Measurements from ENCODE around the gene PCSK5. TPM values are rescaled to one million over a fixed set of nuclear protein-coding genes. Genes with fewer than 3 reads are reported as not detected.

Gene PCSK5
- total RNA-seq, 1 experiment from 2014 or later: 7.5 TPM

- Histone ChIP-seq H2AFZ (ENCODE audit: low read length) (no peak overlapping the region), H3K23ac (ENCODE audit: insufficient read length, low read depth, low read length) (no peak overlapping the region), H2AK5ac (ENCODE audit: insufficient read length, low read length) (no peak overlapping the region), H3K18ac (ENCODE audit: insufficient read length, low read depth, low read length) (no peak overlapping the region), H2BK12ac (ENCODE audit: insufficient read length, low read depth, low read length) (no peak overlapping the region), H4K91ac (ENCODE audit: insufficient read length, low read depth, low read length) (no peak overlapping the region), H4K8ac (replicated peaks; ENCODE audit: insufficient read length, low read depth, low read length) (no peak overlapping the region), H2BK15ac (ENCODE audit: low read depth, low read length) (no peak overlapping the region), H3K27ac (ENCODE audit: insufficient read length, low read depth, low read length) (no peak overlapping the region), H3K79me2 (ENCODE audit: insufficient read depth, low read length) (peaks cover 2% of the 10 kb centered on the region; the same call in 1 of the 2 replicates), H3K4me1 (ENCODE audit: insufficient read depth, low read length) (peaks cover 4% of the 10 kb centered on the region), H3K14ac (ENCODE audit: insufficient read depth, low read length) (no peak overlapping the region; the same call in 1 of the 2 replicates), H3K4me2 (ENCODE audit: insufficient read depth, insufficient read length, low read length) (no peak overlapping the region), H3K56ac (ENCODE audit: insufficient read length, low read depth, low read length) (no peak overlapping the region), H4K5ac (ENCODE audit: insufficient read length, low read depth, low read length) (no peak overlapping the region), H3K79me1 (ENCODE audit: insufficient read depth, low read depth, low read length, poor library complexity, severe bottlenecking) (no peaks in the 10 kb centered on the region), H2BK5ac (ENCODE audit: insufficient read length, low read length) (no peak overlapping the region), H4K20me1 (ENCODE audit: control insufficient read depth, insufficient read depth, insufficient read length) (no peaks in the 10 kb centered on the region), H2BK120ac (ENCODE audit: low read depth, low read length, poor library complexity, severe bottlenecking) (no peak overlapping the region), H3K9ac (ENCODE audit: extremely low read depth, insufficient read length, low read length) (no peak overlapping the region), H2BK20ac (ENCODE audit: low read depth, low read length, poor library complexity, severe bottlenecking) (no peak overlapping the region), H3K27me3 (ENCODE audit: insufficient read depth, low read length) (no peaks in the 10 kb centered on the region), H3T11ph (ENCODE audit: low read length) (no peak overlapping the region), H3K9me3 (ENCODE audit: control insufficient read depth, low read depth, low read length) (no peaks in the 10 kb centered on the region), H3K4ac (ENCODE audit: low read depth, low read length) (no peak overlapping the region), H3K23me2 (ENCODE audit: insufficient read length, low read depth, low read length, poor library complexity, severe bottlenecking) (no peaks in the 10 kb centered on the region)
- H3K9me3 Mint-ChIP-seq: peaks cover 0 to 12% of the 10 kb centered on the region in 2 experiments; a peak in 4 of 5 replicates
- no peak overlapping the region for H3K4me3 Mint-ChIP-seq
- peaks cover 0 to 11% (median 7%) of the 10 kb centered on the region in 3 experiments; a peak in 4 of 7 replicates for H3K36me3 Mint-ChIP-seq (ENCODE audit: insufficient read depth in 1 of 3, low read depth in 3 of 3)
- DNase-seq: no peak
- peak overlapping the region in 2 of 3 experiments; percentile 39 to 76; a peak in 4 of 7 replicates for H3K27ac Mint-ChIP-seq
- TF ChIP-seq CTCF (conservative IDR thresholded peaks at IDR 0.05): no peak
- H3K27me3 Mint-ChIP-seq (ENCODE audit: low read depth): no peaks in the 10 kb centered on the region
- H3K4me1 Mint-ChIP-seq: peaks cover 23 to 27% of the 10 kb centered on the region in 2 experiments
- no CpG with 5 or more reads among the region's 16 CpGs for WGBS (ENCODE audit: extremely low coverage, insufficient read length, low lambda C conversion rate)
These were observed 83.7 kb downstream of the PCSK5 start for GRCh38 chr9:75974016-75974766.

Data from H9 (cell line).